IMR-90 (cell line): ENCODE data around the gene TPM2. TPM values are rescaled to one million over a fixed set of nuclear protein-coding genes. Genes with fewer than 3 reads are reported as not detected.

Experiments used
- ATAC-seq: fragments of 200-7000 bp; cut with Tn5 transposase; 2 replicates; pipeline ENCODE4 v1.9.1; 2020; ENCODE audit warnings: low read depth, mild to moderate bottlenecking, moderate library complexity
- BruUV-seq: library from RNA; stranded (reverse); fragments of 400-500 nt; replicated peaks from 2 replicates; lab custom pipeline; 2021; lab: Mats Ljungman, UMichigan
- CTCF ChIA-PET: fragments of 300-600 bp; formaldehyde crosslinking; extraction: SDS; loops from one replicate; lab custom pipeline; 2021; ENCODE audit warnings: antibody characterized with exemption; lab: Yijun Ruan, JAX
- POLR2A ChIA-PET: fragments of 300-600 bp; sonication (Branson Sonifier 250); formaldehyde crosslinking; loops from one replicate; lab custom pipeline; 2022; ENCODE audit warnings: antibody characterized with exemption; ENCODE audit not compliant: unreplicated experiment; lab: Charles Lee
- DNase-seq: peaks from one replicate; pipeline ENCODE4 v3.0.0; 2013
- H2AFZ ChIP-seq: replicated peaks from 2 replicates; pipeline ENCODE3; 2013; ENCODE audit warnings: low read length, mild to moderate bottlenecking; ENCODE audit not compliant: poor library complexity
- H2AK5ac ChIP-seq: 2 replicates; pipeline ENCODE4 v1.6.1; 2013; ENCODE audit warnings: low read depth, low read length, inconsistent platforms
- H2AK9ac ChIP-seq: replicated peaks from 2 replicates; pipeline ENCODE3; 2013; ENCODE audit warnings: mild to moderate bottlenecking, low read depth, low read length, moderate library complexity; ENCODE audit not compliant: poor library complexity
- H2BK120ac ChIP-seq: 2 replicates; pipeline ENCODE4 v1.6.1; 2013; ENCODE audit warnings: low read depth, low read length, inconsistent platforms
- H2BK15ac ChIP-seq: 3 replicates; pipeline ENCODE4 v1.6.1; 2013; ENCODE audit warnings: low read depth, low read length, inconsistent platforms
- H2BK20ac ChIP-seq: 2 replicates; pipeline ENCODE4 v1.6.1; 2013; ENCODE audit warnings: low read depth, mild to moderate bottlenecking, inconsistent platforms, low read length, moderate library complexity
- H2BK5ac ChIP-seq: 2 replicates; pipeline ENCODE4 v1.6.1; 2013; ENCODE audit warnings: mild to moderate bottlenecking, low read depth, low read length, inconsistent platforms; ENCODE audit not compliant: poor library complexity, severe bottlenecking
- H3K14ac ChIP-seq: replicated peaks from 2 replicates; pipeline ENCODE4 v1.6.1; 2013; ENCODE audit warnings: low read depth, low read length, inconsistent platforms
- H3K18ac ChIP-seq: 2 replicates; pipeline ENCODE4 v1.6.1; 2013; ENCODE audit warnings: low read depth, low read length, control low read depth
- H3K23ac ChIP-seq: 2 replicates; pipeline ENCODE4 v1.6.1; 2013; ENCODE audit warnings: low read depth, low read length, inconsistent platforms
- H3K27ac ChIP-seq: 2 replicates; pipeline ENCODE4 v1.5.1; 2013; ENCODE audit warnings: mild to moderate bottlenecking, control low read depth, low read length; ENCODE audit not compliant: insufficient read depth
- H3K27me3 ChIP-seq: 2 replicates; pipeline ENCODE4 v1.6.1; 2013; ENCODE audit warnings: low read length; ENCODE audit not compliant: control insufficient read depth, insufficient read depth
- H3K36me3 ChIP-seq: 2 replicates; pipeline ENCODE4 v1.6.1; 2013; ENCODE audit warnings: low read length, mixed read lengths; ENCODE audit not compliant: control insufficient read depth, insufficient read depth
- H3K4ac ChIP-seq: 2 replicates; pipeline ENCODE4 v1.6.1; 2013; ENCODE audit warnings: low read depth, low read length, inconsistent platforms
- H3K4me1 ChIP-seq: 2 replicates; pipeline ENCODE4 v1.6.1; 2013; ENCODE audit warnings: low read length, mixed read lengths; ENCODE audit not compliant: control insufficient read depth, insufficient read depth
- H3K4me2 ChIP-seq: 2 replicates; pipeline ENCODE4 v1.6.1; 2013; ENCODE audit warnings: low read depth, mild to moderate bottlenecking, control low read depth, low read length, moderate library complexity
- H3K4me3 ChIP-seq: 2 replicates; pipeline ENCODE4 v1.5.1; 2013; ENCODE audit warnings: low read depth, mild to moderate bottlenecking, control low read depth, low read length, moderate library complexity; ENCODE audit not compliant: insufficient read depth
- H3K56ac ChIP-seq: 2 replicates; pipeline ENCODE4 v1.6.1; 2013; ENCODE audit warnings: low read length, inconsistent platforms; ENCODE audit not compliant: insufficient read depth; ENCODE audit errors: extremely low read depth
- H3K79me1 ChIP-seq, 2 experiments: 2 replicates each; pipeline ENCODE4 v1.6.1; 2013; ENCODE audit warnings: low read length in 2 of 2, inconsistent platforms in 1 of 2, low read depth in 1 of 2
- H3K9ac ChIP-seq: 2 replicates; pipeline ENCODE4 v1.6.1; 2013; ENCODE audit warnings: low read depth, low read length, control low read depth
- H3K9me1 ChIP-seq: 2 replicates; pipeline ENCODE4 v1.6.1; 2013; ENCODE audit warnings: low read length, inconsistent platforms; ENCODE audit not compliant: insufficient read depth
- H3K9me3 ChIP-seq: 2 replicates; pipeline ENCODE4 v1.6.1; 2013; ENCODE audit warnings: low read length; ENCODE audit not compliant: control insufficient read depth, insufficient read depth
- H4K20me1 ChIP-seq: 2 replicates; pipeline ENCODE4 v1.6.1; 2013; ENCODE audit warnings: low read length, inconsistent platforms; ENCODE audit not compliant: insufficient read depth
- H4K5ac ChIP-seq: 2 replicates; pipeline ENCODE4 v1.6.1; 2013; ENCODE audit warnings: mild to moderate bottlenecking, low read depth, low read length, control low read depth
- H4K8ac ChIP-seq, 2 experiments: 2 replicates each; pipeline ENCODE4 v1.6.1; 2013; ENCODE audit warnings: low read depth in 2 of 2, low read length in 2 of 2, control low read depth in 1 of 2, inconsistent platforms in 1 of 2
- H4K91ac ChIP-seq: 2 replicates; pipeline ENCODE4 v1.6.1; 2013; ENCODE audit warnings: low read depth, low read length, inconsistent platforms; ENCODE audit not compliant: insufficient read depth
- POLR2A ChIP-seq: IDR thresholded peaks from 2 replicates; pipeline ENCODE4 v1.6.1; 2012; ENCODE audit warnings: mild to moderate bottlenecking, low read depth, low read length
- WGBS, 2 experiments: methylation state at CpG; one replicate each; pipeline versions ENCODE4 v1.1.5 to v1.1.7; 2013; ENCODE audit warnings: missing lambda C conversion rate in 2 of 2; ENCODE audit not compliant: insufficient read length in 1 of 2; ENCODE audit errors: extremely low coverage in 2 of 2; 5-methylcytosine and 5-hydroxymethylcytosine counted together
- dilution Hi-C: fragments of 300-500 bp; cut with HindIII; formaldehyde crosslinking; loops from one replicate; pipeline ENCODE4 v1.14.3; 2018; ENCODE audit warnings: low sequenced_read_pairs; ENCODE audit not compliant: unreplicated experiment
- in situ Hi-C: fragments of 300-500 bp; cut with MboI; formaldehyde crosslinking; loops from 3 replicates; pipeline ENCODE4 v1.14.3; 2019; ENCODE audit warnings: low sequenced_read_pairs, inconsistent platforms, mixed read lengths
- intact Hi-C: fragments of 100-400 bp; cut with micrococcal nuclease; formaldehyde crosslinking; loops from 2 replicates; pipeline ENCODE4 v1.10.0; 2022
- polyA plus RNA-seq, 3 experiments: library from polyadenylated mRNA; depleted of rRNA; stranded (reverse); fragments of >200 nt; gene quantifications; 2 replicates each; pipeline ENCODE4 v1.2.3, GENCODE V29; 2012; ENCODE audit warnings: low replicate concordance in 1 of 3
- total RNA-seq: library from RNA; depleted of rRNA; stranded (reverse); fragments of >200 nt; gene quantifications from 2 replicates; pipeline ENCODE4 v1.2.3, GENCODE V29; 2012
- TF ChIP-seq, protein P1 (sequence below): conservative IDR thresholded peaks from 2 replicates; pipeline ENCODE4 v1.5.1; 2012; ENCODE audit warnings: mild to moderate bottlenecking, low read depth, low read length, improper control_type of control experiment

TPM2 gene
- total and polyA plus RNA-seq, 2 of the 4 experiments (the other 2 are of a cell fraction) = 960 to 2,500 TPM

DNA sequence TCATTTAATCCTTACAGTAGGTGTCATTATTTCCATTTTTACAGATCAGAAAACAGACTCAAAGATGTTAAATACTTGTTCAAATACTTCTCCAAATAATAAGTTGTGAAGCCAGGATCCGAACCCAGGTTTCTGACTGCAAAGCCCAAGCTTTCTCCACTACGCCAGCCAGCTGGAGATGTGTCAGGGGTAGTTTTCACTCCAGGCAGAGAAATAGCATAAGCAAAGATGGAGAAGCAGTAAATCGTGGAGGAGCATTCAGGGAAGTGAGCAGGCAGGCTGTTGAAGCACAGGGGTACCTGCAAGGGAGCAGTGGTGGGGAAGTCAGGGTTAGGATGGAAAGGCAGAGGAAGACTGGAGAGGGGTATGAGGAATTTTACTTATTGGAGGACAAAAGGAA, 39.4 kb upstream of the TPM2 start:
- Histone ChIP-seq H3K18ac (peak overlapping the region; percentile 87), H4K8ac (peak overlapping the region; percentile 92 to 99), H3K4me3 (peak overlapping the region; percentile 99), H4K91ac (peak overlapping the region; percentile 99), H3K14ac (peak overlapping the region; percentile 100), H3K79me1 (peaks cover 23 to 73% of the 10 kb centered on the region in 2 experiments), H2BK15ac (peak overlapping the region; percentile 75; the same call in 2 of the 3 replicates), H2AK5ac (peak overlapping the region; percentile 100), H3K9me3 (no peaks in the 10 kb centered on the region), H3K56ac (peak overlapping the region; percentile 99), H3K4ac (peak overlapping the region; percentile 99), H2AFZ (peak overlapping the region; percentile 36), H2BK5ac (peak overlapping the region; percentile 96), H4K5ac (peak overlapping the region; percentile 58), H3K4me2 (peak overlapping the region; percentile 96), H3K36me3 (peaks cover 18% of the 10 kb centered on the region), H3K9ac (peak overlapping the region; percentile 99), H4K20me1 (peaks cover 36% of the 10 kb centered on the region), H2BK20ac (peak overlapping the region; percentile 49), H3K27ac (peak overlapping the region; percentile 90), H3K9me1 (peaks cover 5% of the 10 kb centered on the region; the same call in 1 of the 2 replicates), H2BK120ac (peak overlapping the region; percentile 98), H3K4me1 (peaks cover 25% of the 10 kb centered on the region), H3K27me3 (no peaks in the 10 kb centered on the region), H3K23ac (peak overlapping the region; percentile 84), H2AK9ac (peak overlapping the region; percentile 94)
- ChIA-PET POLR2A (interaction anchor here (0.6 to 2.8 kb wide), 5 partner anchors 13 to 44 kb away, joined by 3 to 23 read pairs (median 4); partner anchors contain the start of gene TPM2), CTCF (interaction anchor here (0.6 to 1.0 kb wide), 3 partner anchors 45 to 135 kb away, joined by 3 read pairs; no protein-coding TSS in a partner anchor)
- in situ Hi-C loops = no loop called here
- no TSS peak for BruUV-seq
- dilution Hi-C loops = no loop called here
- no peak for TF ChIP-seq POLR2A
- TF ChIP-seq, protein P1, sequence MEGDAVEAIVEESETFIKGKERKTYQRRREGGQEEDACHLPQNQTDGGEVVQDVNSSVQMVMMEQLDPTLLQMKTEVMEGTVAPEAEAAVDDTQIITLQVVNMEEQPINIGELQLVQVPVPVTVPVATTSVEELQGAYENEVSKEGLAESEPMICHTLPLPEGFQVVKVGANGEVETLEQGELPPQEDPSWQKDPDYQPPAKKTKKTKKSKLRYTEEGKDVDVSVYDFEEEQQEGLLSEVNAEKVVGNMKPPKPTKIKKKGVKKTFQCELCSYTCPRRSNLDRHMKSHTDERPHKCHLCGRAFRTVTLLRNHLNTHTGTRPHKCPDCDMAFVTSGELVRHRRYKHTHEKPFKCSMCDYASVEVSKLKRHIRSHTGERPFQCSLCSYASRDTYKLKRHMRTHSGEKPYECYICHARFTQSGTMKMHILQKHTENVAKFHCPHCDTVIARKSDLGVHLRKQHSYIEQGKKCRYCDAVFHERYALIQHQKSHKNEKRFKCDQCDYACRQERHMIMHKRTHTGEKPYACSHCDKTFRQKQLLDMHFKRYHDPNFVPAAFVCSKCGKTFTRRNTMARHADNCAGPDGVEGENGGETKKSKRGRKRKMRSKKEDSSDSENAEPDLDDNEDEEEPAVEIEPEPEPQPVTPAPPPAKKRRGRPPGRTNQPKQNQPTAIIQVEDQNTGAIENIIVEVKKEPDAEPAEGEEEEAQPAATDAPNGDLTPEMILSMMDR = no peak
- ATAC-seq (no peak), DNase-seq (peak; percentile 18)
- intact Hi-C loops = loop anchor here (2.0 kb wide), 1 partner anchor 38 kb away; no protein-coding TSS in a partner anchor
- no CpG with 5 or more reads among the region's 3 CpGs for WGBS, 2 experiments
